HUES64 (cell line): Measurements from ENCODE around the gene MCFD2. TPM values are rescaled to one million over a fixed set of nuclear protein-coding genes. Genes with fewer than 3 reads are reported as not detected.
A peak's percentile ranks its signal among the peaks of the same experiment; 100 is the strongest.

Experiments used
- H3K27ac ChIP-seq: 2 replicates; pipeline ENCODE4 v1.7.0; 2013; ENCODE audit warnings: low read depth, low read length, inconsistent platforms
- H3K27me3 ChIP-seq: 2 replicates; pipeline ENCODE4 v1.6.1; 2013; ENCODE audit warnings: mild to moderate bottlenecking, low read length; ENCODE audit not compliant: insufficient read depth
- H3K36me3 ChIP-seq: 2 replicates; pipeline ENCODE4 v1.6.1; 2013; ENCODE audit warnings: mild to moderate bottlenecking, low read length; ENCODE audit not compliant: insufficient read depth
- H3K4me1 ChIP-seq: 2 replicates; pipeline ENCODE4 v1.6.1; 2013; ENCODE audit warnings: mild to moderate bottlenecking, low read length, moderate library complexity; ENCODE audit not compliant: insufficient read depth
- H3K4me3 ChIP-seq: 2 replicates; pipeline ENCODE4 v1.5.1; 2013; ENCODE audit warnings: mild to moderate bottlenecking, low read length, moderate library complexity
- H3K9ac ChIP-seq: 2 replicates; pipeline ENCODE4 v1.6.1; 2013; ENCODE audit warnings: mild to moderate bottlenecking, low read depth, low read length
- H3K9me3 ChIP-seq: 2 replicates; pipeline ENCODE4 v1.6.1; 2013; ENCODE audit warnings: low read depth, low read length; ENCODE audit not compliant: insufficient read depth
- WGBS: fragments of 150-250, 120-280 bp; methylation state at CpG from one replicate; pipeline ENCODE4 v1.1.7; 2013; ENCODE audit warnings: missing lambda C conversion rate; 5-methylcytosine and 5-hydroxymethylcytosine counted together
- polyA plus RNA-seq, 2 experiments: library from polyadenylated mRNA; stranded (reverse); fragments of 50-300 nt; gene quantifications; one replicate each; pipeline ENCODE4 v1.2.3, GENCODE V29; 2013

The MCFD2 gene
- 49.0 TPM for polyA plus RNA-seq (2013, experiment 1 of 2)
- polyA plus RNA-seq (2013, experiment 2 of 2): 55.0 TPM

- peak within 1 kb of the TSS; percentile 83 for H3K9ac ChIP-seq
- H3K27me3 ChIP-seq: no peaks in the 10 kb centered on the region
- peaks cover 10% of the 10 kb centered on the region; the same call in 1 of the 2 replicates for H3K36me3 ChIP-seq
- H3K27ac ChIP-seq: peak within 1 kb of the TSS; percentile 96
- under 1% methylated on average over 37 of the region's 38 CpGs for WGBS
- H3K4me1 ChIP-seq: peaks cover 14% of the 10 kb centered on the region; the same call in 1 of the 2 replicates
- H3K4me3 ChIP-seq: peak within 1 kb of the TSS; percentile 74
- H3K9me3 ChIP-seq: no peaks in the 10 kb centered on the region
These were observed at the start of gene MCFD2 for GRCh38 chr2:46915281-46915810. MCFD2 (minus strand) TSS chr2:46915806; CDS start chr2:46909171, 6,635 bp downstream.

- no peak overlapping the region for H3K4me3 ChIP-seq
- H3K36me3 ChIP-seq: no peaks in the 10 kb centered on the region
- WGBS: 81% methylated on average over 12 of the region's 12 CpGs
- no peaks in the 10 kb centered on the region for H3K27me3 ChIP-seq
- no peaks in the 10 kb centered on the region for H3K9me3 ChIP-seq
- H3K4me1 ChIP-seq: no peaks in the 10 kb centered on the region; the same call in 1 of the 2 replicates
- no peak overlapping the region for H3K9ac ChIP-seq
- H3K27ac ChIP-seq: no peak overlapping the region
These were observed 49.4 kb upstream of the MCFD2 start for GRCh38 chr2:46964835-46965560.

- no peak overlapping the region for H3K27ac ChIP-seq
- H3K27me3 ChIP-seq: no peaks in the 10 kb centered on the region
- WGBS: 93% methylated on average over 7 of the region's 7 CpGs
- H3K4me3 ChIP-seq: no peak overlapping the region
- no peak overlapping the region for H3K9ac ChIP-seq
- H3K36me3 ChIP-seq: no peaks in the 10 kb centered on the region
- no peaks in the 10 kb centered on the region for H3K9me3 ChIP-seq
- H3K4me1 ChIP-seq: no peaks in the 10 kb centered on the region; the same call in 1 of the 2 replicates
These were observed 48.5 kb upstream of the MCFD2 start for GRCh38 chr2:46963941-46964673.

- H3K4me3 ChIP-seq: no peak overlapping the region
- no peaks in the 10 kb centered on the region for H3K9me3 ChIP-seq
- H3K9ac ChIP-seq: no peak overlapping the region
- H3K4me1 ChIP-seq: no peaks in the 10 kb centered on the region; the same call in 1 of the 2 replicates
- 88% methylated on average over 4 of the region's 4 CpGs for WGBS
- H3K36me3 ChIP-seq: no peaks in the 10 kb centered on the region
- H3K27ac ChIP-seq: no peak overlapping the region
- no peaks in the 10 kb centered on the region for H3K27me3 ChIP-seq
These were observed 47.6 kb upstream of the MCFD2 start for GRCh38 chr2:46963210-46963609.

GRCh38 chr2:46962751-46963150 lies 47.1 kb upstream of the MCFD2 start:
- H3K27me3 ChIP-seq: no peaks in the 10 kb centered on the region
- H3K9ac ChIP-seq: no peak overlapping the region
- no peaks in the 10 kb centered on the region for H3K4me1 ChIP-seq
- no peak overlapping the region for H3K4me3 ChIP-seq
- no peaks in the 10 kb centered on the region for H3K9me3 ChIP-seq
- WGBS: 91% methylated on average over 2 of the region's 2 CpGs
- H3K27ac ChIP-seq: no peak overlapping the region
- peaks cover under 1% of the 10 kb centered on the region; the same call in 1 of the 2 replicates for H3K36me3 ChIP-seq

GRCh38 chr2:46960618-46961017 lies 45.0 kb upstream of the MCFD2 start:
- WGBS: 98% methylated on average over 2 of the region's 2 CpGs
- no peak overlapping the region for H3K4me3 ChIP-seq
- no peak overlapping the region for H3K27ac ChIP-seq
- no peaks in the 10 kb centered on the region; the same call in 1 of the 2 replicates for H3K4me1 ChIP-seq
- H3K36me3 ChIP-seq: peaks cover 11% of the 10 kb centered on the region
- no peaks in the 10 kb centered on the region for H3K27me3 ChIP-seq
- H3K9me3 ChIP-seq: no peaks in the 10 kb centered on the region
- no peak overlapping the region for H3K9ac ChIP-seq

GRCh38 chr2:46958431-46959017 lies 42.9 kb upstream of the MCFD2 start:
- no peaks in the 10 kb centered on the region for H3K27me3 ChIP-seq
- H3K4me1 ChIP-seq: peaks cover 8% of the 10 kb centered on the region; the same call in 1 of the 2 replicates
- peaks cover 11% of the 10 kb centered on the region for H3K36me3 ChIP-seq
- H3K9me3 ChIP-seq: no peaks in the 10 kb centered on the region
- no peak overlapping the region for H3K4me3 ChIP-seq
- WGBS: 90% methylated on average over 17 of the region's 17 CpGs
- no peak overlapping the region for H3K27ac ChIP-seq
- no peak overlapping the region for H3K9ac ChIP-seq

- Histone ChIP-seq H3K9me3 (no peaks in the 10 kb centered on the region), H3K4me3 (no peak overlapping the region), H3K36me3 (peaks cover 15% of the 10 kb centered on the region), H3K4me1 (peaks cover 8% of the 10 kb centered on the region; the same call in 1 of the 2 replicates), H3K9ac (no peak overlapping the region), H3K27ac (no peak overlapping the region), H3K27me3 (no peaks in the 10 kb centered on the region)
- WGBS: 91% methylated on average over 10 of the region's 10 CpGs
These were observed 41.5 kb upstream of the MCFD2 start for GRCh38 chr2:46956981-46957531.

GRCh38 chr2:46955764-46956163 lies 40.2 kb upstream of the MCFD2 start:
- peaks cover 11% of the 10 kb centered on the region for H3K4me1 ChIP-seq
- no peaks in the 10 kb centered on the region for H3K9me3 ChIP-seq
- H3K4me3 ChIP-seq: no peak overlapping the region
- H3K27ac ChIP-seq: no peak overlapping the region; the same call in 1 of the 2 replicates
- H3K27me3 ChIP-seq: no peaks in the 10 kb centered on the region
- H3K9ac ChIP-seq: no peak overlapping the region; the same call in 1 of the 2 replicates
- WGBS: 93% methylated on average over 4 of the region's 4 CpGs
- peaks cover 18% of the 10 kb centered on the region for H3K36me3 ChIP-seq

GRCh38 chr2:46954951-46955571 lies 39.5 kb upstream of the MCFD2 start:
- Histone ChIP-seq H3K27me3 (no peaks in the 10 kb centered on the region), H3K27ac (no peak overlapping the region), H3K4me1 (peaks cover 13% of the 10 kb centered on the region), H3K36me3 (peaks cover 18% of the 10 kb centered on the region), H3K9me3 (no peaks in the 10 kb centered on the region), H3K4me3 (no peak overlapping the region), H3K9ac (no peak overlapping the region; the same call in 1 of the 2 replicates)
- 84% methylated on average over 9 of the region's 9 CpGs for WGBS
